HG03280 (cell line): ENCODE results near the gene SLC35F1.

Experiments
- ATAC-seq: cut with Tn5 transposase; IDR thresholded peaks from one replicate; pipeline ENCODE4 v1.9.1; 2021; ENCODE audit warnings: mild to moderate bottlenecking, moderate library complexity; ENCODE audit not compliant: unreplicated experiment

The SLC35F1 gene

GRCh38 chr6:118252474-118252873 lies 345.4 kb downstream of the SLC35F1 start:
- ATAC-seq: no peak

- ATAC-seq: no peak
These were observed 346.7 kb downstream of the SLC35F1 start for GRCh38 chr6:118253741-118254140.

GRCh38 chr6:118260833-118261232 lies 353.8 kb downstream of the SLC35F1 start:
- no peak for ATAC-seq

GRCh38 chr6:118263921-118264486 lies 356.9 kb downstream of the SLC35F1 start:
- ATAC-seq: no peak

- ATAC-seq: no peak
These were observed 362.6 kb downstream of the SLC35F1 start for GRCh38 chr6:118269659-118270058.

GRCh38 chr6:118277631-118278030 lies 370.6 kb downstream of the SLC35F1 start:
- ATAC-seq: no peak

- ATAC-seq: peak; percentile 95
These were observed 373.1 kb downstream of the SLC35F1 start for GRCh38 chr6:118280210-118280609.

- ATAC-seq: no peak
These were observed 374.2 kb downstream of the SLC35F1 start for GRCh38 chr6:118281291-118281690.

GRCh38 chr6:118283766-118284165 lies 376.7 kb downstream of the SLC35F1 start:
- no peak for ATAC-seq

- no peak for ATAC-seq
These were observed 377.8 kb downstream of the SLC35F1 start for GRCh38 chr6:118284736-118285360.

- no peak for ATAC-seq
These were observed 378.7 kb downstream of the SLC35F1 start for GRCh38 chr6:118285791-118286190.

GRCh38 chr6:118288355-118289124 lies 381.5 kb downstream of the SLC35F1 start:
- ATAC-seq: no peak

- no peak for ATAC-seq
These were observed 385.5 kb downstream of the SLC35F1 start for GRCh38 chr6:118292558-118292957.

- ATAC-seq: no peak
These were observed 387.8 kb downstream of the SLC35F1 start for GRCh38 chr6:118294906-118295305.

- no peak for ATAC-seq
These were observed 388.3 kb downstream of the SLC35F1 start for GRCh38 chr6:118295336-118295735.

GRCh38 chr6:118296129-118296901 lies 389.3 kb downstream of the SLC35F1 start:
- no peak for ATAC-seq

- ATAC-seq: no peak
These were observed 390.8 kb downstream of the SLC35F1 start for GRCh38 chr6:118297821-118298220.

- ATAC-seq: no peak
These were observed 391.7 kb downstream of the SLC35F1 start for GRCh38 chr6:118298476-118299427.

- ATAC-seq: no peak
These were observed 392.4 kb downstream of the SLC35F1 start for GRCh38 chr6:118299457-118299856.

GRCh38 chr6:118304321-118304720 lies 397.3 kb downstream of the SLC35F1 start:
- ATAC-seq: no peak
